H1 (cell line): ENCODE data around the gene KIF13A. TPM values are rescaled to one million over a fixed set of nuclear protein-coding genes. Genes with fewer than 3 reads are reported as not detected.
"Not testable (repeated sequence)": the region's sequence is repeated elsewhere in the genome, so short reads cannot be mapped to it uniquely, and the experiment has no call there.

Source experiments
- CTCF ChIA-PET: fragments of 300-600 bp; sonication (Branson Sonifier 250); formaldehyde crosslinking; loops from one replicate; lab custom pipeline; 2021; ENCODE audit not compliant: partially characterized antibody; lab: Charles Lee
- POLR2A ChIA-PET: fragments of 300-600 bp; sonication (Branson Sonifier 250); formaldehyde crosslinking; loops from one replicate; lab custom pipeline; 2021; ENCODE audit warnings: inconsistent platforms; ENCODE audit not compliant: partially characterized antibody; lab: Charles Lee
- DNase-seq, 2 experiments: peaks; one replicate each; pipeline versions ENCODE4 v3.0.0 to v3.0.0-alpha.2; 2010 to 2022; ENCODE audit warnings: low spot score in 2 of 2, low read depth in 1 of 2, mixed read lengths in 1 of 2
- FAIRE-seq: peaks from 2 replicates; lab custom pipeline; 2011; peaks lifted over from hg19 to GRCh38; lab: Jason Lieb, UNC
- H2AFZ ChIP-seq: 2 replicates; pipeline ENCODE4 v1.8.1; 2012; ENCODE audit warnings: low read length, inconsistent platforms
- H2AK5ac ChIP-seq: 2 replicates; pipeline ENCODE4 v1.6.1; 2013; ENCODE audit warnings: low read depth, low read length
- H2BK120ac ChIP-seq: replicated peaks from 2 replicates; pipeline ENCODE3; 2013; ENCODE audit warnings: low read depth, low read length, inconsistent platforms
- H2BK12ac ChIP-seq: 2 replicates; pipeline ENCODE4 v1.6.1; 2013; ENCODE audit warnings: low read depth, low read length
- H2BK15ac ChIP-seq: 2 replicates; pipeline ENCODE4 v1.6.1; 2013; ENCODE audit warnings: low read length
- H2BK20ac ChIP-seq: 2 replicates; pipeline ENCODE4 v1.6.1; 2013; ENCODE audit warnings: low read length
- H2BK5ac ChIP-seq: 2 replicates; pipeline ENCODE4 v1.6.1; 2013; ENCODE audit warnings: low read depth, low read length
- H3K14ac ChIP-seq: 2 replicates; pipeline ENCODE4 v1.6.1; 2013; ENCODE audit warnings: inconsistent platforms; ENCODE audit not compliant: insufficient read length
- H3K18ac ChIP-seq: 2 replicates; pipeline ENCODE4 v1.6.1; 2013; ENCODE audit warnings: low read length; ENCODE audit errors: extremely low read depth
- H3K23ac ChIP-seq: 2 replicates; pipeline ENCODE4 v1.6.1; 2013; ENCODE audit warnings: inconsistent platforms; ENCODE audit not compliant: insufficient read length
- H3K23me2 ChIP-seq: 2 replicates; pipeline ENCODE4 v1.6.1; 2013; ENCODE audit warnings: low read depth, low read length
- H3K27ac ChIP-seq: 2 replicates; pipeline ENCODE4 v1.6.1; 2011; ENCODE audit warnings: low read depth, low read length, inconsistent platforms
- H3K27me3 ChIP-seq, 4 experiments: replicated peaks in 1 of 4; 1 replicate in 1 of 4; 2 replicates in 3 of 4; pipeline versions ENCODE4 v1.6.1 to v1.8.1; 2011 to 2013; ENCODE audit warnings: low read length in 3 of 4, mild to moderate bottlenecking in 3 of 4, inconsistent platforms in 2 of 4, mixed read lengths in 2 of 4, moderate library complexity in 1 of 4; ENCODE audit not compliant: control insufficient read depth in 3 of 4, insufficient read depth in 3 of 4; ENCODE audit errors: extremely low read depth in 1 of 4
- H3K36me3 ChIP-seq, 4 experiments: 2 replicates each; pipeline versions ENCODE4 v1.6.1 to v1.8.1; 2011 to 2013; ENCODE audit warnings: mild to moderate bottlenecking in 4 of 4, low read length in 3 of 4, moderate library complexity in 2 of 4, control low read depth in 1 of 4, inconsistent platforms in 1 of 4; ENCODE audit not compliant: insufficient read depth in 4 of 4, control insufficient read depth in 2 of 4
- H3K4ac ChIP-seq: replicated peaks from 2 replicates; pipeline ENCODE3; 2013; ENCODE audit warnings: low read length, low read depth, mixed read lengths, inconsistent platforms; ENCODE audit not compliant: insufficient read length
- H3K4me1 ChIP-seq, 4 experiments: replicated peaks in 1 of 4; 1 replicate in 1 of 4; 2 replicates in 3 of 4; pipeline versions ENCODE4 v1.6.1 to v1.8.1; 2011 to 2013; ENCODE audit warnings: low read length in 3 of 4, inconsistent platforms in 2 of 4, mixed read lengths in 1 of 4; ENCODE audit not compliant: insufficient read depth in 4 of 4, control insufficient read depth in 3 of 4
- H3K4me2 ChIP-seq, 2 experiments: 2 replicates each; pipeline versions ENCODE4 v1.6.1 to v1.8.1; 2011 to 2013; ENCODE audit warnings: low read depth in 2 of 2, low read length in 2 of 2, control low read depth in 1 of 2, inconsistent platforms in 1 of 2, mild to moderate bottlenecking in 1 of 2; ENCODE audit not compliant: insufficient read depth in 1 of 2
- H3K4me3 ChIP-seq, 4 experiments: fragments of 200-600, 300-600 bp in 1 of 4; sonication (generic), shearing (Covaris generic), sonication (Bioruptor Twin) in 1 of 4; 2 replicates each; pipeline versions ENCODE4 v1.5.1 to v1.8.1; 2011 to 2016; ENCODE audit warnings: low read length in 4 of 4, low read depth in 3 of 4, control low read depth in 2 of 4, inconsistent platforms in 2 of 4, mild to moderate bottlenecking in 2 of 4, mixed read lengths in 1 of 4, moderate library complexity in 1 of 4; ENCODE audit not compliant: insufficient read depth in 2 of 4; ENCODE audit errors: extremely low read depth in 1 of 4
- H3K56ac ChIP-seq: replicated peaks from 2 replicates; pipeline ENCODE3; 2013; ENCODE audit warnings: low read depth, mild to moderate bottlenecking, mixed read lengths, low read length, inconsistent platforms; ENCODE audit not compliant: insufficient read length
- H3K79me1 ChIP-seq: 2 replicates; pipeline ENCODE4 v1.6.1; 2013; ENCODE audit warnings: low read depth, low read length, control low read depth
- H3K79me2 ChIP-seq, 2 experiments: 2 replicates each; pipeline versions ENCODE4 v1.6.1 to v1.8.1; 2012 to 2013; ENCODE audit warnings: low read length in 2 of 2, mild to moderate bottlenecking in 2 of 2, inconsistent platforms in 1 of 2; ENCODE audit not compliant: insufficient read depth in 2 of 2, control insufficient read depth in 1 of 2
- H3K9ac ChIP-seq, 4 experiments: replicated peaks in 1 of 4; 1 replicate in 1 of 4; 2 replicates in 3 of 4; pipeline versions ENCODE4 v1.6.1 to v1.8.1; 2011 to 2013; ENCODE audit warnings: low read depth in 3 of 4, low read length in 3 of 4, control low read depth in 2 of 4, mild to moderate bottlenecking in 2 of 4, moderate library complexity in 2 of 4, inconsistent platforms in 1 of 4; ENCODE audit errors: extremely low read depth in 1 of 4
- H3K9me3 ChIP-seq, 2 experiments: 2 replicates each; pipeline versions ENCODE4 v1.6.1 to v1.8.1; 2012 to 2013; ENCODE audit warnings: mild to moderate bottlenecking in 2 of 2, moderate library complexity in 2 of 2, control low read depth in 1 of 2, inconsistent platforms in 1 of 2, low read depth in 1 of 2, low read length in 1 of 2, mixed read lengths in 1 of 2; ENCODE audit not compliant: insufficient read depth in 2 of 2
- H4K20me1 ChIP-seq, 2 experiments: replicated peaks in 1 of 2; 2 replicates each; pipeline versions ENCODE3 to v1.8.1; 2011 to 2013; ENCODE audit warnings: inconsistent platforms in 2 of 2, low read length in 2 of 2, mild to moderate bottlenecking in 1 of 2; ENCODE audit not compliant: insufficient read depth in 2 of 2, control insufficient read depth in 1 of 2
- H4K5ac ChIP-seq: 2 replicates; pipeline ENCODE4 v1.6.1; 2013; ENCODE audit warnings: low read length, low read depth, mixed read lengths, inconsistent platforms; ENCODE audit not compliant: insufficient read length
- H4K8ac ChIP-seq: 2 replicates; pipeline ENCODE4 v1.8.0; 2013; ENCODE audit warnings: mild to moderate bottlenecking, moderate library complexity, low read length, inconsistent platforms; ENCODE audit not compliant: insufficient read depth; ENCODE audit errors: extremely low read depth
- H4K91ac ChIP-seq: replicated peaks from 2 replicates; pipeline ENCODE3; 2013; ENCODE audit warnings: low read length, mixed read lengths, inconsistent platforms; ENCODE audit not compliant: insufficient read length
- WGBS, 2 experiments: shearing (Covaris generic) in 1 of 2; methylation state at CpG; one replicate each; pipeline versions ENCODE4 v1.1.6 to v1.1.7; 2013 to 2015; ENCODE audit warnings: low lambda C conversion rate in 2 of 2, mixed read lengths in 2 of 2, inconsistent platforms in 1 of 2, low coverage in 1 of 2, missing lambda C conversion rate in 1 of 2; ENCODE audit not compliant: insufficient replicate concordance in 2 of 2, insufficient coverage in 1 of 2, insufficient read length in 1 of 2; ENCODE audit errors: extremely low coverage in 1 of 2, missing lambda C conversion rate in 1 of 2; 5-methylcytosine and 5-hydroxymethylcytosine counted together
- polyA plus RNA-seq, 7 experiments: library from polyadenylated mRNA; depleted of rRNA in 3 of 7; stranded (reverse) in 5 of 7; unstranded in 2 of 7; fragments of >200 nt in 5 of 7; fragments of 200-250 nt in 2 of 7; gene quantifications; 1 replicate in 5 of 7; 2 replicates in 1 of 7; 4 replicates in 1 of 7; pipeline versions ENCODE4 v1.2.1 to v1.2.3, GENCODE V29; 2011 to 2013; ENCODE audit warnings: missing spikeins in 2 of 7, mixed read lengths in 2 of 7
- total RNA-seq: library from RNA; stranded (reverse); fragmentation: NEBNext Ultra II Directional; extraction: Animal tissue kit (Norgen Biotek cat#: 25700); gene quantifications from 2 replicates; pipeline ENCODE4 v1.2.1, GENCODE V29; 2021

KIF13A gene
- total and polyA plus RNA-seq, 2 of the 8 experiments (the other 6 are each of a cell fraction or from before 2014, with no cell fraction given): 14.7 to 40.8 TPM

DNA sequence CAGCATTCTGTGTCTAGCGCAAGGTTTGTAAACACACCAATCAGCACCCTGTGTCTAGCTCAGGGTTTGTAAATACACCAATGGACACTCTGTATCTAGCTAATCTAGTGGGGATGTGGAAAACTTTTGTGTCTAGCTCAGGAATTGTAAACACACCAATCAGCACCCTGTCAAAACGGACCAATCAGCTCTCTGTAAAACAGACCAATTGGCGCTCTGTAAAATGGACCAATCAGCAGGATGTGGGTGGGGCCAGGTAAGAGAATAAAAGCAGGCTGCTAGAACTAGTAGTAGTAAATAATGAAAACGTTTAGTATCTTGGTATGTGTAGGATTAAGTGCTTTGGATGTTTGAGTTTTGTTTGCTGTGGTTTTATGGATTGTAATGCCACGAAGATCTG lies 33.1 kb upstream of the KIF13A start:
- not testable (repeated sequence) for H3K9me3 ChIP-seq, H3K56ac ChIP-seq, H4K5ac ChIP-seq, H3K9ac ChIP-seq, H2BK120ac ChIP-seq, DNase-seq, H3K23me2 ChIP-seq, H3K79me2 ChIP-seq, H4K20me1 ChIP-seq, H2AK5ac ChIP-seq, H2BK12ac ChIP-seq, H2BK20ac ChIP-seq, H3K4me3 ChIP-seq, H4K91ac ChIP-seq, H3K23ac ChIP-seq, H2BK5ac ChIP-seq, H3K18ac ChIP-seq, H3K36me3 ChIP-seq, H4K8ac ChIP-seq, H3K4me2 ChIP-seq, H2BK15ac ChIP-seq, H3K14ac ChIP-seq, FAIRE-seq, H3K79me1 ChIP-seq, H2AFZ ChIP-seq, H3K4ac ChIP-seq, H3K27ac ChIP-seq, H3K27me3 ChIP-seq
- POLR2A ChIA-PET: interaction anchor here (1.6 to 2.9 kb wide), 2 partner anchors 8 to 9 kb away, joined by 5 to 12 read pairs; no protein-coding TSS in a partner anchor
- CTCF ChIA-PET: interaction anchor here (1.1 to 2.8 kb wide), 3 partner anchors 9 to 101 kb away, joined by 3 to 10 read pairs (median 4); partner anchors contain the start of gene NHLRC1
- peaks cover 5 to 18% (median 15%) of the 10 kb centered on the region in 4 experiments for H3K4me1 ChIP-seq
- 90% methylated on average over 5 of the region's 5 CpGs; no CpG with 5 or more reads in 1 of the 2 experiments for WGBS, 2 experiments
